Transverse colon (tissue), 4 donors: ENCODE measurements around the gene CTRB1.

ENCODE experiments used
- POLR2AphosphoS5 ChIP-seq, 3 donors: sonication (generic); formaldehyde crosslinking; IDR thresholded peaks; one replicate each; pipeline ENCODE4 v1.6.1; 2016; ENCODE audit warnings: antibody characterized with exemption in 3 of 3
- TF ChIP-seq, protein P1 (sequence below), 5 experiments: fragments of 200-600 bp in 3 of 5; fragments of 450-650 bp in 2 of 5; sonication (generic) in 3 of 5; IDR thresholded peaks; 1 replicate in 2 of 5; 2 replicates in 3 of 5; pipeline ENCODE4 v1.5.1; 2016 to 2017; ENCODE audit warnings: antibody characterized with exemption in 5 of 5, inconsistent platforms in 3 of 5, mild to moderate bottlenecking in 2 of 5, moderate library complexity in 1 of 5

DNA sequence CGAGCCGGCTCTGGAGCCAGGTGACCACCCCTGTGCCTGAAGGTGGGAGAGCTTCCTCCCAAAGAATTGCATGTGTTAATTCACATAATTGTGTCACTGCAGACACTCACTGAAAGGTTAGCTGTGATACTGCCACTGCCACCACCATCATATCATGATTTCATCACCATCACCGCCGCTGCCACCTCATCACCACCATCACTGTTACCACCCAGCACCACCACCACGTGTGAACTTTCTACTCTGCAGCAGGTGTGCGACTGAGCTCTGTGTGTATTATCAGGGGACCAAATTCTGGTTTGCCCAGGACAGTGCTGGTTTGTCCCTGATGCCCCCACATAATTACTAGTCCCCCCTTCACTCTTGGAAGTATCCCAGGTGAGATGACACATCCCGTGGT is 17.4 kb downstream of the CTRB1 start:
- TF ChIP-seq, protein P1, sequence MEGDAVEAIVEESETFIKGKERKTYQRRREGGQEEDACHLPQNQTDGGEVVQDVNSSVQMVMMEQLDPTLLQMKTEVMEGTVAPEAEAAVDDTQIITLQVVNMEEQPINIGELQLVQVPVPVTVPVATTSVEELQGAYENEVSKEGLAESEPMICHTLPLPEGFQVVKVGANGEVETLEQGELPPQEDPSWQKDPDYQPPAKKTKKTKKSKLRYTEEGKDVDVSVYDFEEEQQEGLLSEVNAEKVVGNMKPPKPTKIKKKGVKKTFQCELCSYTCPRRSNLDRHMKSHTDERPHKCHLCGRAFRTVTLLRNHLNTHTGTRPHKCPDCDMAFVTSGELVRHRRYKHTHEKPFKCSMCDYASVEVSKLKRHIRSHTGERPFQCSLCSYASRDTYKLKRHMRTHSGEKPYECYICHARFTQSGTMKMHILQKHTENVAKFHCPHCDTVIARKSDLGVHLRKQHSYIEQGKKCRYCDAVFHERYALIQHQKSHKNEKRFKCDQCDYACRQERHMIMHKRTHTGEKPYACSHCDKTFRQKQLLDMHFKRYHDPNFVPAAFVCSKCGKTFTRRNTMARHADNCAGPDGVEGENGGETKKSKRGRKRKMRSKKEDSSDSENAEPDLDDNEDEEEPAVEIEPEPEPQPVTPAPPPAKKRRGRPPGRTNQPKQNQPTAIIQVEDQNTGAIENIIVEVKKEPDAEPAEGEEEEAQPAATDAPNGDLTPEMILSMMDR (IDR thresholded peaks at IDR 0.05), result no peak
- no peak for TF ChIP-seq POLR2AphosphoS5 (IDR thresholded peaks at IDR 0.05)
